Upper lobe of left lung (tissue), 4 donors: Measurements from ENCODE around the gene DYNC2H1.

ENCODE experiments used
- CTCF ChIP-seq, 6 experiments: fragments of 450-650 bp in 4 of 6; fragments of 200-600 bp in 2 of 6; sonication (generic) in 2 of 6; IDR thresholded peaks; one replicate each; pipeline ENCODE4 v1.5.1; 2016 to 2019; ENCODE audit warnings: antibody characterized with exemption in 6 of 6
- EP300 ChIP-seq, 4 donors: sonication (generic); formaldehyde crosslinking; IDR thresholded peaks; one replicate each; pipeline ENCODE4 v1.5.1; 2017; ENCODE audit warnings: antibody characterized with exemption in 4 of 4, control low read depth in 2 of 4
- POLR2A ChIP-seq, 4 donors: fragments of 450-650 bp; IDR thresholded peaks; one replicate each; pipeline ENCODE4 v1.5.1; 2016 to 2017; ENCODE audit warnings: antibody characterized with exemption in 4 of 4, mild to moderate bottlenecking in 2 of 4
- POLR2AphosphoS5 ChIP-seq, 2 donors: sonication (generic); formaldehyde crosslinking; IDR thresholded peaks; one replicate each; pipeline ENCODE4 v1.5.1; 2017; ENCODE audit warnings: antibody characterized with exemption in 2 of 2

- no peak for TF ChIP-seq CTCF (IDR thresholded peaks at IDR 0.05)
- no peak for TF ChIP-seq POLR2AphosphoS5 (IDR thresholded peaks at IDR 0.05)
- no peak for TF ChIP-seq POLR2A (IDR thresholded peaks at IDR 0.05)
- TF ChIP-seq EP300 (IDR thresholded peaks at IDR 0.05), result no peak
These were observed 367.6 kb downstream of the DYNC2H1 start for GRCh38 chr11:103476874-103477273.
